Astrocyte (in vitro differentiated cells and primary cell): Measurements from ENCODE around the gene CEACAM16. TPM values are rescaled to one million over a fixed set of nuclear protein-coding genes. Genes with fewer than 3 reads are reported as not detected.
A peak's percentile ranks its signal among the peaks of the same experiment; 100 is the strongest.

Experiments
- DNase-seq: peaks from one replicate; pipeline ENCODE4 v3.0.0-alpha.2; 2010; ENCODE audit warnings: low read depth
- FAIRE-seq: peaks from 2 replicates; lab custom pipeline; 2011; peaks lifted over from hg19 to GRCh38; lab: Jason Lieb, UNC
- H2AFZ ChIP-seq: 2 replicates; pipeline ENCODE4 v1.6.0; 2012; ENCODE audit warnings: low read depth, low read length, inconsistent platforms
- H3K27ac ChIP-seq: 2 replicates; pipeline ENCODE4 v1.5.1; 2011; ENCODE audit warnings: low read depth, low read length, inconsistent platforms
- H3K27me3 ChIP-seq: 2 replicates; pipeline ENCODE4 v1.6.0; 2011; ENCODE audit warnings: low read length, inconsistent platforms; ENCODE audit not compliant: insufficient read depth
- H3K36me3 ChIP-seq: 2 replicates; pipeline ENCODE4 v1.5.1; 2011; ENCODE audit warnings: low read length, inconsistent platforms; ENCODE audit not compliant: insufficient read depth
- H3K4me1 ChIP-seq: 2 replicates; pipeline ENCODE4 v1.5.1; 2011; ENCODE audit warnings: low read length, inconsistent platforms; ENCODE audit not compliant: insufficient read depth
- H3K4me2 ChIP-seq: 2 replicates; pipeline ENCODE4 v1.6.0; 2012; ENCODE audit warnings: low read length, inconsistent platforms
- H3K4me3 ChIP-seq: 2 replicates; pipeline ENCODE4 v1.5.1; 2011; ENCODE audit warnings: low read depth, mild to moderate bottlenecking, low read length, inconsistent platforms; ENCODE audit not compliant: insufficient read depth
- H3K79me2 ChIP-seq: 2 replicates; pipeline ENCODE4 v1.6.0; 2012; ENCODE audit warnings: mild to moderate bottlenecking, low read length, inconsistent platforms; ENCODE audit not compliant: insufficient read depth
- H3K9ac ChIP-seq: 2 replicates; pipeline ENCODE4 v1.6.0; 2012; ENCODE audit warnings: mild to moderate bottlenecking, low read length, inconsistent platforms
- H3K9me3 ChIP-seq: 2 replicates; pipeline ENCODE4 v1.5.1; 2012; ENCODE audit warnings: low read depth, mild to moderate bottlenecking, low read length, inconsistent platforms; ENCODE audit not compliant: insufficient read depth
- H4K20me1 ChIP-seq: 2 replicates; pipeline ENCODE4 v1.6.0; 2012; ENCODE audit warnings: low read length, inconsistent platforms; ENCODE audit not compliant: insufficient read depth
- H3K27ac Mint-ChIP-seq: one replicate; pipeline ENCODE4 v1.8.0; 2021; ENCODE audit warnings: mild to moderate bottlenecking, mixed read lengths; ENCODE audit not compliant: unreplicated experiment
- H3K27me3 Mint-ChIP-seq: one replicate; pipeline ENCODE4 v1.8.0; 2021; ENCODE audit warnings: low read depth, mixed read lengths; ENCODE audit not compliant: unreplicated experiment
- H3K36me3 Mint-ChIP-seq: one replicate; pipeline ENCODE4 v1.8.0; 2021; ENCODE audit warnings: low read depth, mixed read lengths; ENCODE audit not compliant: unreplicated experiment
- H3K4me1 Mint-ChIP-seq: one replicate; pipeline ENCODE4 v1.8.0; 2021; ENCODE audit warnings: low read depth, mixed read lengths; ENCODE audit not compliant: unreplicated experiment
- H3K4me3 Mint-ChIP-seq: one replicate; pipeline ENCODE4 v1.8.0; 2021; ENCODE audit warnings: mild to moderate bottlenecking, moderate library complexity, mixed read lengths; ENCODE audit not compliant: unreplicated experiment
- H3K9me3 Mint-ChIP-seq: one replicate; pipeline ENCODE4 v1.8.0; 2021; ENCODE audit warnings: mild to moderate bottlenecking, mixed read lengths; ENCODE audit not compliant: unreplicated experiment
- CTCF ChIP-seq: IDR thresholded peaks from 2 replicates; pipeline ENCODE4 v1.5.1; 2011; ENCODE audit warnings: low read depth, mild to moderate bottlenecking, inconsistent platforms, low read length, moderate library complexity; ENCODE audit not compliant: insufficient read depth
- EZH2 ChIP-seq: IDR thresholded peaks from 2 replicates; pipeline ENCODE4 v1.6.1; 2012; ENCODE audit warnings: mild to moderate bottlenecking, low read length, inconsistent platforms; ENCODE audit not compliant: insufficient read depth
- total RNA-seq: library from RNA; stranded (reverse); gene quantifications from 2 replicates; pipeline ENCODE4 v1.2.1, GENCODE V29; 2021

Gene CEACAM16
- total RNA-seq, 1 donor from 2014 or later: 0.14 TPM

GRCh38 chr19:44753932-44754749, 55.2 kb downstream of the CEACAM16 start:
- H3K9me3 Mint-ChIP-seq: no peaks in the 10 kb centered on the region
- Histone ChIP-seq H3K27ac (peak overlapping the region; percentile 83), H3K36me3 (peaks cover 5% of the 10 kb centered on the region), H3K27me3 (no peaks in the 10 kb centered on the region), H2AFZ (no peak overlapping the region), H3K9me3 (no peaks in the 10 kb centered on the region), H4K20me1 (peaks cover 64% of the 10 kb centered on the region), H3K4me1 (peaks cover 65% of the 10 kb centered on the region), H3K79me2 (peaks cover 36% of the 10 kb centered on the region), H3K9ac (peak overlapping the region; percentile 85), H3K4me2 (peak overlapping the region; percentile 92), H3K4me3 (peak overlapping the region; percentile 51)
- peak overlapping the region; percentile 78 for H3K4me3 Mint-ChIP-seq
- H3K4me1 Mint-ChIP-seq: peaks cover 39% of the 10 kb centered on the region
- peak overlapping the region; percentile 91 for H3K27ac Mint-ChIP-seq
- peaks cover 12% of the 10 kb centered on the region for H3K36me3 Mint-ChIP-seq
- FAIRE-seq (no peak), DNase-seq (peak; percentile 82)
- TF ChIP-seq EZH2 (no peak), CTCF (no peak)
- peaks cover 8% of the 10 kb centered on the region for H3K27me3 Mint-ChIP-seq

DNA sequence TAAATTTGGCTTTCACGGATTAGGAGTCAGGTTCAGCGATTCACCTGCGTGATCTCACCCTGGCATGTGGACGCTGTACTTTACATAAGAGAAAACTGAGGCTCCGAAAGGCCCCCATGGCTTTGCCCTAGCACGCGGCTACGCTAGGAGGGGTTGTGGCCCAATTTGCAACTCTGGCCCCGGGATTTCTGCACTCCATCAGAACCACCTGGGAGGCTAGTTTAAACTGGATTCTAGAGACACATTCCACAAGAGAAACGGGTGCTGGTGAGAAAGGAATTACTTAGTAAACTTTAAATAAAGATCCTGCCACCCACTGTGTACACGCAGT, 55.8 kb downstream of the CEACAM16 start:
- Histone ChIP-seq H3K4me2 (peak overlapping the region; percentile 92), H3K9ac (peak overlapping the region; percentile 85), H3K4me3 (no peak overlapping the region), H3K79me2 (peaks cover 30% of the 10 kb centered on the region), H3K4me1 (peaks cover 60% of the 10 kb centered on the region), H4K20me1 (peaks cover 59% of the 10 kb centered on the region), H3K27me3 (no peaks in the 10 kb centered on the region), H2AFZ (no peak overlapping the region), H3K36me3 (peaks cover 6% of the 10 kb centered on the region), H3K27ac (no peak overlapping the region), H3K9me3 (no peaks in the 10 kb centered on the region)
- H3K4me1 Mint-ChIP-seq: peaks cover 36% of the 10 kb centered on the region
- FAIRE-seq (no peak), DNase-seq (no peak)
- H3K27me3 Mint-ChIP-seq: peaks cover 6% of the 10 kb centered on the region
- no peaks in the 10 kb centered on the region for H3K9me3 Mint-ChIP-seq
- H3K36me3 Mint-ChIP-seq: peaks cover 11% of the 10 kb centered on the region
- H3K4me3 Mint-ChIP-seq: peak overlapping the region; percentile 76
- no peak for TF ChIP-seq CTCF
- TF ChIP-seq EZH2: no peak
- peak overlapping the region; percentile 62 for H3K27ac Mint-ChIP-seq

DNA sequence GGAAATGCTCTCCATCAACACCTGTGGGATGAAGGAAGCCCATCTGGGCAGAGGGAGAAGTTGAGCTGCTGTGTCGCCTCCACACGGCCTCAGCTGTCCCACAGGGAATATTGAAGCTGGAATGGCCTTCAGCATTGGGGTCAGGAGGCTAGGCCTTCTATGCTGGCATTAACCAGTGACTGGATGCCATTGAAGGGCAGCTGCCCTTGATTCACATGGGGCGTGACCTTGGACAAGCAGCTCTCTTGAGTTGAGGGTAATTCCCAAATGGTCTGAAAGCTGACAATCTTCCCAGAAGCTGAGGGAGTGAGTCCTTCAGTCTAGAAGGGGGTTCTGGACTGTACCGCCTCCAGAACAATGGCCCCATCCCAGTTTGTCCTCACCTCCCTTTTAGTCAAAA, 56.3 kb downstream of the CEACAM16 start:
- Histone ChIP-seq H3K9me3 (no peaks in the 10 kb centered on the region), H3K36me3 (peaks cover 11% of the 10 kb centered on the region), H3K4me2 (peak overlapping the region; percentile 92), H3K4me1 (peaks cover 59% of the 10 kb centered on the region), H2AFZ (no peak overlapping the region), H4K20me1 (peaks cover 58% of the 10 kb centered on the region), H3K79me2 (peaks cover 26% of the 10 kb centered on the region), H3K27ac (no peak overlapping the region), H3K9ac (peak overlapping the region; percentile 85), H3K4me3 (no peak overlapping the region), H3K27me3 (no peaks in the 10 kb centered on the region)
- FAIRE-seq: no peak
- DNase-seq: no peak
- Mint-ChIP-seq H3K36me3 (peaks cover 11% of the 10 kb centered on the region), H3K4me3 (peak overlapping the region; percentile 76), H3K4me1 (peaks cover 33% of the 10 kb centered on the region), H3K27me3 (peaks cover 4% of the 10 kb centered on the region), H3K9me3 (no peaks in the 10 kb centered on the region), H3K27ac (no peak overlapping the region)
- TF ChIP-seq CTCF: no peak
- no peak for TF ChIP-seq EZH2
